HepG2 (cell line): ENCODE measurements around the gene KLF16. TPM values are rescaled to one million over a fixed set of nuclear protein-coding genes. Genes with fewer than 3 reads are reported as not detected.

Experiments
- BRCA1 ChIP-seq: sonication (generic); formaldehyde crosslinking; IDR thresholded peaks from 2 replicates; pipeline ENCODE4 v1.4.0; 2020; ENCODE audit warnings: missing genetic modification reagents
- ELF3 ChIP-seq: IDR thresholded peaks from 2 replicates; pipeline ENCODE4 v1.6.1; 2016; ENCODE audit warnings: missing genetic modification reagents, missing compliant biosample characterization
- HDAC6 ChIP-seq: fragments of 200-600 bp; sonication (generic); IDR thresholded peaks from 2 replicates; pipeline ENCODE4 v1.7.0; 2017; ENCODE audit warnings: mild to moderate bottlenecking, antibody characterized with exemption, low read length, low read depth
- HMG20A ChIP-seq: IDR thresholded peaks from 2 replicates; pipeline ENCODE4 v1.6.1; 2016; ENCODE audit warnings: borderline replicate concordance
- HMG20B ChIP-seq: conservative IDR thresholded peaks from 2 replicates; pipeline ENCODE4 v1.6.1; 2016; ENCODE audit warnings: missing genetic modification reagents, missing compliant biosample characterization
- HNRNPH1 ChIP-seq: fragments of 200-400 bp; formaldehyde crosslinking; optimal IDR thresholded peaks from 2 replicates; pipeline ENCODE3; 2017; ENCODE audit warnings: mild to moderate bottlenecking, low read depth, low read length
- KDM1A ChIP-seq: IDR thresholded peaks from 2 replicates; pipeline ENCODE4 v1.6.1; 2016; ENCODE audit warnings: missing compliant biosample characterization
- MED8 ChIP-seq: sonication (generic); formaldehyde crosslinking; IDR thresholded peaks from 2 replicates; pipeline ENCODE4 v1.8.1; 2023; ENCODE audit warnings: mild to moderate bottlenecking, missing genetic modification reagents; ENCODE audit not compliant: insufficient replicate concordance
- PTBP1 ChIP-seq: fragments of 200-400 bp; formaldehyde crosslinking; IDR thresholded peaks from 2 replicates; pipeline ENCODE4 v1.6.1; 2018; ENCODE audit warnings: low read length, low read depth; ENCODE audit not compliant: poor library complexity, severe bottlenecking
- RBM39 ChIP-seq: fragments of 200-400 bp; formaldehyde crosslinking; IDR thresholded peaks from one replicate; pipeline ENCODE4 v1.6.1; 2018; ENCODE audit warnings: antibody characterized with exemption, mild to moderate bottlenecking, low read depth, low read length; ENCODE audit not compliant: poor library complexity, severe bottlenecking
- SETDB1 ChIP-seq: sonication (generic); formaldehyde crosslinking; IDR thresholded peaks from 2 replicates; pipeline ENCODE4 v1.5.1; 2020; ENCODE audit warnings: missing genetic modification reagents, mild to moderate bottlenecking, borderline replicate concordance
- SMARCC2 ChIP-seq: fragments of 450-650 bp; IDR thresholded peaks from 2 replicates; pipeline ENCODE4 v1.6.1; 2017; ENCODE audit warnings: antibody characterized with exemption, mild to moderate bottlenecking
- SP1 ChIP-seq, 2 experiments: fragments of 450-650 bp in 1 of 2; sonication (generic) in 1 of 2; formaldehyde crosslinking in 1 of 2; IDR thresholded peaks; 2 replicates each; pipeline versions ENCODE4 v1.4.0 to v1.6.1; 2016 to 2020; ENCODE audit warnings: missing genetic modification reagents in 1 of 2
- SRF ChIP-seq: IDR thresholded peaks from 2 replicates; pipeline ENCODE4 v1.6.1; 2011; ENCODE audit warnings: mild to moderate bottlenecking, low read depth, low read length, moderate library complexity
- TOE1 ChIP-seq: sonication (generic); formaldehyde crosslinking; IDR thresholded peaks from 2 replicates; pipeline ENCODE4 v1.4.0; 2020; ENCODE audit warnings: mild to moderate bottlenecking, missing genetic modification reagents
- ZBTB7B ChIP-seq: sonication (generic); formaldehyde crosslinking; IDR thresholded peaks from 2 replicates; pipeline ENCODE4 v1.4.0; 2020; ENCODE audit warnings: missing genetic modification reagents
- ZFP36L1 ChIP-seq: sonication (generic); formaldehyde crosslinking; IDR thresholded peaks from 2 replicates; pipeline ENCODE4 v1.8.0; 2022; ENCODE audit warnings: mild to moderate bottlenecking, missing genetic modification reagents, moderate library complexity
- ZNF20 ChIP-seq: sonication (generic); formaldehyde crosslinking; IDR thresholded peaks from 2 replicates; pipeline ENCODE4 v1.4.0; 2020; ENCODE audit warnings: mild to moderate bottlenecking, moderate library complexity, missing genetic modification reagents
- polyA plus RNA-seq, 8 experiments: library from polyadenylated mRNA; depleted of rRNA in 3 of 8; stranded (reverse) in 7 of 8; unstranded in 1 of 8; fragments of >200 nt; fragmentation: Illumina TruSeq in 4 of 8; extraction: Trizol in 4 of 8; gene quantifications; 2 replicates each; pipeline versions ENCODE4 v1.2.1 to v1.2.3, GENCODE V29; 2011 to 2016; ENCODE audit warnings: low read depth in 4 of 8, missing spikeins in 1 of 8, mixed read lengths in 1 of 8; ENCODE audit not compliant: insufficient read depth in 1 of 8
- total RNA-seq, 5 experiments: library from RNA; depleted of rRNA; stranded (reverse); fragments of >200 nt; fragmentation: Illumina TruSeq; extraction: Trizol; gene quantifications; 2 replicates each; pipeline ENCODE4 v1.2.3, GENCODE V29; 2016; ENCODE audit warnings: low read depth in 1 of 5
- TF ChIP-seq, protein P1 (sequence below): sonication (generic); formaldehyde crosslinking; IDR thresholded peaks from 2 replicates; pipeline ENCODE4 v1.4.0; 2020; ENCODE audit warnings: missing genetic modification reagents, borderline replicate concordance
- TF ChIP-seq, protein P2 (sequence below): sonication (generic); formaldehyde crosslinking; IDR thresholded peaks from 2 replicates; pipeline ENCODE4 v1.5.1; 2020; ENCODE audit warnings: mild to moderate bottlenecking, missing genetic modification reagents, moderate library complexity
- TF ChIP-seq, protein P3 (sequence below): sonication (generic); formaldehyde crosslinking; IDR thresholded peaks from 2 replicates; pipeline ENCODE4 v1.4.0; 2020; ENCODE audit warnings: mild to moderate bottlenecking, missing genetic modification reagents
- TF ChIP-seq, protein P4 (sequence below): sonication (generic); formaldehyde crosslinking; IDR thresholded peaks from 2 replicates; pipeline ENCODE4 v1.8.0; 2022; ENCODE audit warnings: missing genetic modification reagents, mild to moderate bottlenecking, moderate library complexity, borderline replicate concordance

Gene KLF16
- total and polyA plus RNA-seq, 2 of the 13 experiments (the other 11 are each of a cell fraction or from before 2014, with no cell fraction given), result 3.5 to 6.7 TPM

DNA sequence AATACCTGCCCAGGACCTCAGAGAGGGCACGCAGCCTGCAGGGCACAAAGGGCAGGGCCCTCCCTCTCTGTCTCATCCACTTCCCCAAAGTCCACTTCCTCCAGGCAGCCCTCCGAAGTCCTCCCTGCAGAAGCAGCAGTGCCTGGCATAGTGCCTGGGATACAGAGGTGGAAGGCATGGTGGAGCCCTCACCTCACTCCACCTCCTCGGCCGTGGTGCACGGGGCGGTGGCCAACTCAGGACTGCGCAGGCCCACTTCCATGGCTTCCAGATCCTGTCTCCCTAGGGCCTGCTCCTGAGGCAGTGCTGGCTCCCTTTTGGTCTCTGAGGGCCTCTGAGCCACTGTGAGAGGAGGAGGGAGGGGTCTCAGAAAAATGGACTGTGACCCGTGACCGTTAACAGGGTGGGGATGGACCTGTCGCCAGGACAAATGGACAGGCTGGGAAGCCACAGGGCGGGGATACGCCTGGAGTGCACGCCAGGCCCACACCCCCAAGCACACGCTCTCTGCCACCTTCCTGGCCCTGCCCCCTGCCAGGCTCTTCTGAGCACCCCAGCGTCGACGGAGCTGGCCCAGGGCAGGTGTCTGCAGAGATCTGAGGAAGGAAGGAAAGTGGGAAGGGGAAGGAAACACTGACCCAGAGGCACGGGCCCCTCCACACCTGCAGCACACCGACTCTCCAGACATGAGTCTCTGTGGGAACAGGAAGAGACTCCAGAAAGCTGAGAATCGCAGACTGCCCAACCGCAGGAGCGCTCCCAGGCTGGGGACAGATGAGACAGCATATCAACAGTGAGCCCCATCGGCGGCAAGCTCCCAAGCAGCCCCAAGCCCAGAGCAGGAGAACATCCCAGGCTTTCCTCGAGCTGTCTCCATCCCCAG, 23.5 kb downstream of the KLF16 start (continued):
- no peak for TF ChIP-seq PTBP1
- no peak for TF ChIP-seq HNRNPH1
- no peak for TF ChIP-seq HMG20B (CRISPR knock-in tag)
- no peak for TF ChIP-seq HDAC6
- TF ChIP-seq, protein P1, sequence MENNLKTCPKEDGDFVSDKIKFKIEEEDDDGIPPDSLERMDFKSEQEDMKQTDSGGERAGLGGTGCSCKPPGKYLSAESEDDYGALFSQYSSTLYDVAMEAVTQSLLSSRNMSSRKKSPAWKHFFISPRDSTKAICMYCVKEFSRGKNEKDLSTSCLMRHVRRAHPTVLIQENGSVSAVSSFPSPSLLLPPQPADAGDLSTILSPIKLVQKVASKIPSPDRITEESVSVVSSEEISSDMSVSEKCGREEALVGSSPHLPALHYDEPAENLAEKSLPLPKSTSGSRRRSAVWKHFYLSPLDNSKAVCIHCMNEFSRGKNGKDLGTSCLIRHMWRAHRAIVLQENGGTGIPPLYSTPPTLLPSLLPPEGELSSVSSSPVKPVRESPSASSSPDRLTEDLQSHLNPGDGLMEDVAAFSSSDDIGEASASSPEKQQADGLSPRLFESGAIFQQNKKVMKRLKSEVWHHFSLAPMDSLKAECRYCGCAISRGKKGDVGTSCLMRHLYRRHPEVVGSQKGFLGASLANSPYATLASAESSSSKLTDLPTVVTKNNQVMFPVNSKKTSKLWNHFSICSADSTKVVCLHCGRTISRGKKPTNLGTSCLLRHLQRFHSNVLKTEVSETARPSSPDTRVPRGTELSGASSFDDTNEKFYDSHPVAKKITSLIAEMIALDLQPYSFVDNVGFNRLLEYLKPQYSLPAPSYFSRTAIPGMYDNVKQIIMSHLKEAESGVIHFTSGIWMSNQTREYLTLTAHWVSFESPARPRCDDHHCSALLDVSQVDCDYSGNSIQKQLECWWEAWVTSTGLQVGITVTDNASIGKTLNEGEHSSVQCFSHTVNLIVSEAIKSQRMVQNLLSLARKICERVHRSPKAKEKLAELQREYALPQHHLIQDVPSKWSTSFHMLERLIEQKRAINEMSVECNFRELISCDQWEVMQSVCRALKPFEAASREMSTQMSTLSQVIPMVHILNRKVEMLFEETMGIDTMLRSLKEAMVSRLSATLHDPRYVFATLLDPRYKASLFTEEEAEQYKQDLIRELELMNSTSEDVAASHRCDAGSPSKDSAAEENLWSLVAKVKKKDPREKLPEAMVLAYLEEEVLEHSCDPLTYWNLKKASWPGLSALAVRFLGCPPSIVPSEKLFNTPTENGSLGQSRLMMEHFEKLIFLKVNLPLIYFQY, result no peak
- no peak for TF ChIP-seq SP1 (IDR thresholded peaks at IDR 0.05)
- TF ChIP-seq SP1 (CRISPR knock-in tag; IDR thresholded peaks at IDR 0.05), result no peak
- TF ChIP-seq, protein P2, sequence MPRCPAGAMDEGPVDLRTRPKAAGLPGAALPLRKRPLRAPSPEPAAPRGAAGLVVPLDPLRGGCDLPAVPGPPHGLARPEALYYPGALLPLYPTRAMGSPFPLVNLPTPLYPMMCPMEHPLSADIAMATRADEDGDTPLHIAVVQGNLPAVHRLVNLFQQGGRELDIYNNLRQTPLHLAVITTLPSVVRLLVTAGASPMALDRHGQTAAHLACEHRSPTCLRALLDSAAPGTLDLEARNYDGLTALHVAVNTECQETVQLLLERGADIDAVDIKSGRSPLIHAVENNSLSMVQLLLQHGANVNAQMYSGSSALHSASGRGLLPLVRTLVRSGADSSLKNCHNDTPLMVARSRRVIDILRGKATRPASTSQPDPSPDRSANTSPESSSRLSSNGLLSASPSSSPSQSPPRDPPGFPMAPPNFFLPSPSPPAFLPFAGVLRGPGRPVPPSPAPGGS (CRISPR knock-in tag), result 0 out of 2 replicates have a peak, but pooled peaks have one; percentile 51
- TF ChIP-seq, protein P3, sequence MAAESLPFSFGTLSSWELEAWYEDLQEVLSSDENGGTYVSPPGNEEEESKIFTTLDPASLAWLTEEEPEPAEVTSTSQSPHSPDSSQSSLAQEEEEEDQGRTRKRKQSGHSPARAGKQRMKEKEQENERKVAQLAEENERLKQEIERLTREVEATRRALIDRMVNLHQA (CRISPR knock-in tag), result no peak
- TF ChIP-seq ZBTB7B (CRISPR knock-in tag), result no peak
- peak; percentile 20 for TF ChIP-seq RBM39
- no peak for TF ChIP-seq TOE1
- TF ChIP-seq HMG20A (CRISPR knock-in tag), result no peak
- TF ChIP-seq, protein P4, sequence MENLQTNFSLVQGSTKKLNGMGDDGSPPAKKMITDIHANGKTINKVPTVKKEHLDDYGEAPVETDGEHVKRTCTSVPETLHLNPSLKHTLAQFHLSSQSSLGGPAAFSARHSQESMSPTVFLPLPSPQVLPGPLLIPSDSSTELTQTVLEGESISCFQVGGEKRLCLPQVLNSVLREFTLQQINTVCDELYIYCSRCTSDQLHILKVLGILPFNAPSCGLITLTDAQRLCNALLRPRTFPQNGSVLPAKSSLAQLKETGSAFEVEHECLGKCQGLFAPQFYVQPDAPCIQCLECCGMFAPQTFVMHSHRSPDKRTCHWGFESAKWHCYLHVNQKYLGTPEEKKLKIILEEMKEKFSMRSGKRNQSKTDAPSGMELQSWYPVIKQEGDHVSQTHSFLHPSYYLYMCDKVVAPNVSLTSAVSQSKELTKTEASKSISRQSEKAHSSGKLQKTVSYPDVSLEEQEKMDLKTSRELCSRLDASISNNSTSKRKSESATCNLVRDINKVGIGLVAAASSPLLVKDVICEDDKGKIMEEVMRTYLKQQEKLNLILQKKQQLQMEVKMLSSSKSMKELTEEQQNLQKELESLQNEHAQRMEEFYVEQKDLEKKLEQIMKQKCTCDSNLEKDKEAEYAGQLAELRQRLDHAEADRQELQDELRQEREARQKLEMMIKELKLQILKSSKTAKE, result peak; percentile 25; the same call in 1 of the 2 replicates
- TF ChIP-seq BRCA1 (CRISPR knock-in tag), result no peak
- no peak for TF ChIP-seq SMARCC2
- no peak for TF ChIP-seq KDM1A (CRISPR knock-in tag)
- TF ChIP-seq ELF3 (CRISPR knock-in tag), result no peak
- TF ChIP-seq ZFP36L1 (CRISPR knock-in tag), result no peak
- TF ChIP-seq SRF, result no peak
- no peak for TF ChIP-seq ZNF20 (CRISPR knock-in tag)
- TF ChIP-seq MED8 (CRISPR knock-in tag), result no peak
- no peak for TF ChIP-seq SETDB1
